Caco-2 (cell line): ENCODE measurements around the gene GAS2L1. TPM values are rescaled to one million over a fixed set of nuclear protein-coding genes. Genes with fewer than 3 reads are reported as not detected.

Experiments
- BruUV-seq: library from RNA; stranded (reverse); fragments of 400-500 nt; replicated peaks from 2 replicates; lab custom pipeline; 2021; lab: Mats Ljungman, UMichigan
- CTCF ChIA-PET: fragments of 300-600 bp; sonication (Branson Sonifier 250); formaldehyde crosslinking; loops from one replicate; lab custom pipeline; 2022; ENCODE audit warnings: antibody characterized with exemption; lab: Charles Lee
- POLR2A ChIA-PET: fragments of 300-600 bp; sonication (Branson Sonifier 250); formaldehyde crosslinking; loops from one replicate; lab custom pipeline; 2022; ENCODE audit warnings: antibody characterized with exemption; lab: Charles Lee
- DNase-seq, 2 experiments: peaks; one replicate each; pipeline versions ENCODE4 v3.0.0 to v3.0.0-alpha.2; 2020 to 2022
- H3K27me3 ChIP-seq: replicated peaks from 2 replicates; pipeline ENCODE4 v1.6.0; 2011; ENCODE audit warnings: low read length; ENCODE audit not compliant: control insufficient read depth, insufficient read depth
- H3K36me3 ChIP-seq: 2 replicates; pipeline ENCODE4 v1.5.1; 2011; ENCODE audit warnings: low read length; ENCODE audit not compliant: control insufficient read depth, insufficient read depth
- H3K4me1 ChIP-seq: fragments of 250-450 bp; sonication (Bioruptor Pico); 2 replicates; pipeline ENCODE4 v1.5.1; 2020; ENCODE audit warnings: mild to moderate bottlenecking
- H3K4me3 ChIP-seq: 2 replicates; pipeline ENCODE4 v1.5.1; 2011; ENCODE audit warnings: low read depth, mild to moderate bottlenecking, control low read depth, low read length
- H3K9me3 ChIP-seq: fragments of 250-450 bp; sonication (Bioruptor Pico); 2 replicates; pipeline ENCODE4 v1.5.1; 2020; ENCODE audit warnings: mild to moderate bottlenecking, moderate library complexity
- H3K27ac Mint-ChIP-seq: one replicate; pipeline ENCODE4 v1.8.0; 2022; ENCODE audit warnings: mixed read lengths; ENCODE audit not compliant: unreplicated experiment
- H3K27me3 Mint-ChIP-seq: one replicate; pipeline ENCODE4 v1.8.0; 2022; ENCODE audit warnings: mixed read lengths; ENCODE audit not compliant: insufficient read depth, unreplicated experiment
- H3K36me3 Mint-ChIP-seq: one replicate; pipeline ENCODE4 v1.8.0; 2022; ENCODE audit warnings: mild to moderate bottlenecking, mixed read lengths; ENCODE audit not compliant: insufficient read depth, unreplicated experiment
- H3K4me1 Mint-ChIP-seq: one replicate; pipeline ENCODE4 v1.8.0; 2022; ENCODE audit warnings: low read depth, mixed read lengths; ENCODE audit not compliant: unreplicated experiment
- H3K4me3 Mint-ChIP-seq: one replicate; pipeline ENCODE4 v1.8.0; 2022; ENCODE audit warnings: mild to moderate bottlenecking, moderate library complexity, mixed read lengths; ENCODE audit not compliant: unreplicated experiment
- H3K9me3 Mint-ChIP-seq: one replicate; pipeline ENCODE4 v1.8.0; 2022; ENCODE audit warnings: mixed read lengths; ENCODE audit not compliant: unreplicated experiment
- intact Hi-C: fragments of 100-400 bp; cut with micrococcal nuclease; formaldehyde crosslinking; loops from one replicate; pipeline ENCODE4 v1.10.0; 2022; ENCODE audit not compliant: unreplicated experiment
- total RNA-seq: library from RNA; stranded (reverse); gene quantifications from 2 replicates; pipeline ENCODE4 v1.2.3, GENCODE V29; 2022
- TF ChIP-seq, protein P1 (sequence below), 2 experiments: fragments of 200-600 bp in 1 of 2; IDR thresholded peaks; 1 replicate in 1 of 2; 2 replicates in 1 of 2; pipeline versions ENCODE4 v1.5.1 to v1.8.0; 2011 to 2022; ENCODE audit warnings: antibody characterized with exemption in 1 of 2, control low read depth in 1 of 2, inconsistent platforms in 1 of 2, low read depth in 1 of 2, low read length in 1 of 2, mild to moderate bottlenecking in 1 of 2, moderate library complexity in 1 of 2; ENCODE audit not compliant: insufficient read depth in 1 of 2, severe bottlenecking in 1 of 2, unreplicated experiment in 1 of 2

The GAS2L1 gene
- total RNA-seq, 1 experiment from 2014 or later = 20.4 TPM

DNA sequence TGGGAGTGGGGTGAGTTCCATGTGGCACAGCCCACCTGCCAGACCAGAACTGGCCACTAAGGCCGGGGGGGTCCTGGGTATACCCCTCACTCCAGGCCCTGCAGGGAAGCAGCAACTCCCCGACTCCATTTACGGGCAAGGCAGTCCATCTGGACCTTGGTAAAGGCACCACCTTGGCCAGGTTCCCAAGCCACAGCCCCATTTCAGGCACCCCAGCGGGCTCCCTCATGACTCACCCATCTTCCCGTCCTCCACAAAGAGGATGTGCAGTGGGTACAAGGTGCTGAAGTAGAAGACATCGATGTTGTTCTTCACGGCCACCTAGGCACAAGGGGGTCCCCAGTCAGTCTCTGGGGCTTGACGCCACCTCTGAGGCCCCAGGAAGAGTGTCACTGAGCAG is 24.8 kb downstream of the GAS2L1 start:
- H3K27me3 Mint-ChIP-seq = no peaks in the 10 kb centered on the region
- H3K9me3 Mint-ChIP-seq = no peaks in the 10 kb centered on the region
- H3K4me1 Mint-ChIP-seq = no peaks in the 10 kb centered on the region
- DNase-seq = no peak
- Histone ChIP-seq H3K4me3 (no peak overlapping the region), H3K9me3 (no peaks in the 10 kb centered on the region), H3K4me1 (no peaks in the 10 kb centered on the region), H3K36me3 (peaks cover 1% of the 10 kb centered on the region), H3K27me3 (no peaks in the 10 kb centered on the region)
- ChIA-PET POLR2A (no interaction called here), CTCF (no interaction called here)
- H3K4me3 Mint-ChIP-seq = no peak overlapping the region
- no peak overlapping the region for H3K27ac Mint-ChIP-seq
- intact Hi-C loops = no loop called here
- peaks cover 14% of the 10 kb centered on the region for H3K36me3 Mint-ChIP-seq
- TF ChIP-seq, protein P1, sequence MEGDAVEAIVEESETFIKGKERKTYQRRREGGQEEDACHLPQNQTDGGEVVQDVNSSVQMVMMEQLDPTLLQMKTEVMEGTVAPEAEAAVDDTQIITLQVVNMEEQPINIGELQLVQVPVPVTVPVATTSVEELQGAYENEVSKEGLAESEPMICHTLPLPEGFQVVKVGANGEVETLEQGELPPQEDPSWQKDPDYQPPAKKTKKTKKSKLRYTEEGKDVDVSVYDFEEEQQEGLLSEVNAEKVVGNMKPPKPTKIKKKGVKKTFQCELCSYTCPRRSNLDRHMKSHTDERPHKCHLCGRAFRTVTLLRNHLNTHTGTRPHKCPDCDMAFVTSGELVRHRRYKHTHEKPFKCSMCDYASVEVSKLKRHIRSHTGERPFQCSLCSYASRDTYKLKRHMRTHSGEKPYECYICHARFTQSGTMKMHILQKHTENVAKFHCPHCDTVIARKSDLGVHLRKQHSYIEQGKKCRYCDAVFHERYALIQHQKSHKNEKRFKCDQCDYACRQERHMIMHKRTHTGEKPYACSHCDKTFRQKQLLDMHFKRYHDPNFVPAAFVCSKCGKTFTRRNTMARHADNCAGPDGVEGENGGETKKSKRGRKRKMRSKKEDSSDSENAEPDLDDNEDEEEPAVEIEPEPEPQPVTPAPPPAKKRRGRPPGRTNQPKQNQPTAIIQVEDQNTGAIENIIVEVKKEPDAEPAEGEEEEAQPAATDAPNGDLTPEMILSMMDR (IDR thresholded peaks at IDR 0.05; ENCODE audit: insufficient read depth in 1 of 2, low read depth in 1 of 2, low read length in 1 of 2, severe bottlenecking in 1 of 2, unreplicated experiment in 1 of 2) = no peak
- BruUV-seq = no TSS peak

DNA sequence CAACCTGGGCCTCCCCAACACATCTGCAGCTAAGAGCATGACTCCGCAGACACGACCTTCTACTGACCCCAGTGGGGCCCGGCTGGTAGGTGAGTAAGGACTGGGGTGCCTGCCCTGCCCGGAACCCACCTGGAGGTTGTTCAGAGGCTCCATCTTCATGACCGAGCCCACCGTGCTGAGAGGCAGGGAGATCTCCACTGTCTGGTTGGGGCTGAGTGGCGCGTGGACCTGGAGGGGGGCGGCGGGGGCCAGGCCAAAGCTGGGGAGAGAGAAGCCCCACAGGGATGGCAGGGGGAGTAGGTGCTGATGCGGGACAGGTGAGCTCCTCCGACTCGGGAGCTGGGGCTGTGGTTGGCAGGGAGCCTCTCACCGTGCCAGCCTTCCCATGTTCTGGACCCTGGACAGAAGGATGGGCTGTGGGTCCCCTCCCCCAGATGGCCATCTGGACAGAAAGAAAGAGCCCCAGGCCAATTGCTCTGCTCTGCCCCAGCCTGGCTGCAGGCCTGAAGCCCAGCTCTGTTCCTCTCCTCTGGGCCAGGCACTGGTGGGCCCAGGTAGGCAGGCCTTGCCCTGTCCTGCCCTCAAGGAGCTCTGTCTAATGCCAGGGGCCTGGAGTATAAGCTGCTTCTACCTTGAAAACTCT is 25.3 kb downstream of the GAS2L1 start:
- H3K27me3 Mint-ChIP-seq = no peaks in the 10 kb centered on the region
- ChIA-PET POLR2A (no interaction called here), CTCF (no interaction called here)
- H3K4me1 Mint-ChIP-seq = no peaks in the 10 kb centered on the region
- H3K9me3 Mint-ChIP-seq = no peaks in the 10 kb centered on the region
- H3K27ac Mint-ChIP-seq = no peak overlapping the region
- H3K36me3 Mint-ChIP-seq = peaks cover 14% of the 10 kb centered on the region
- H3K27me3 ChIP-seq = no peaks in the 10 kb centered on the region
- peaks cover 1% of the 10 kb centered on the region for H3K36me3 ChIP-seq
- DNase-seq = no peak
- H3K4me3 ChIP-seq = no peak overlapping the region
- no TSS peak for BruUV-seq
- intact Hi-C loops = no loop called here
- H3K4me1 ChIP-seq = no peaks in the 10 kb centered on the region
- TF ChIP-seq, protein P1 (IDR thresholded peaks at IDR 0.05; ENCODE audit: insufficient read depth in 1 of 2, low read depth in 1 of 2, low read length in 1 of 2, severe bottlenecking in 1 of 2, unreplicated experiment in 1 of 2) = no peak
- no peak overlapping the region for H3K4me3 Mint-ChIP-seq
- H3K9me3 ChIP-seq = no peaks in the 10 kb centered on the region

DNA sequence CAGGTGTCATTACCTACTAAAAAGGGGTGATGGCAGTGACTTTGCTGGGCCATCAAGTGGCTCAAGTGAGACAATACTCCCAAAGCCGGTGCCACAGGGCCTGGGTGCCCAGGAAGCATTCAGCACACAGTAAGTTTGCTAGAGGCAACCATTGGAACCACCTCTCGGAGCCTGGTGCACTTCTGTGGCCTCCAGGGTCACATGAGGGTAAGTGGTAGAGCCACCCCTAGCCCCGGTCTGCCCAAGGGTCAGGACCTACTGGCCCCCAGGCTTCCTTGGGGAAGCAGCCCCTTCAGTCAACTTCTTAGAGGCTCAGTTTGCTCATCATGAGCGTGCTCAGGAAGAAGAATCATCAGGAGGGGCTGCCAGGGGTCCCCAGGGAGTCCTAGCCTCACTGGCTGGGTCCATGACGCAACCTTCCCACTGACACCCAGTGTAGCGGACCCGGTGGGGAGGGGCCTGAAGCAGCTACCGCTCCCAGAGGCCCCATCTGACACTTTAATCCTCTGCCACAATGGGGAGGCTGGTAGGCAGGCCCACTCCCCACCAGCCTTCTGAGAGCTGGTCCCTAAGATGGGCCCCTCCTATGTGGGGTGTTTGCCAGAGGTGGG is 26.5 kb downstream of the GAS2L1 start:
- TF ChIP-seq, protein P1 (IDR thresholded peaks at IDR 0.05; ENCODE audit: insufficient read depth in 1 of 2, low read depth in 1 of 2, low read length in 1 of 2, severe bottlenecking in 1 of 2, unreplicated experiment in 1 of 2) = no peak
- H3K27me3 ChIP-seq = no peaks in the 10 kb centered on the region
- H3K4me3 ChIP-seq = no peak overlapping the region
- no peaks in the 10 kb centered on the region for H3K9me3 ChIP-seq
- intact Hi-C loops = no loop called here
- no TSS peak for BruUV-seq
- POLR2A ChIA-PET = no interaction called here
- CTCF ChIA-PET = no interaction called here
- H3K4me1 ChIP-seq = no peaks in the 10 kb centered on the region
- H3K27ac Mint-ChIP-seq = no peak overlapping the region
- H3K4me3 Mint-ChIP-seq = no peak overlapping the region
- peaks cover 23% of the 10 kb centered on the region for H3K36me3 Mint-ChIP-seq
- H3K4me1 Mint-ChIP-seq = no peaks in the 10 kb centered on the region
- no peaks in the 10 kb centered on the region for H3K9me3 Mint-ChIP-seq
- DNase-seq = no peak
- peaks cover 1% of the 10 kb centered on the region for H3K36me3 ChIP-seq
- no peaks in the 10 kb centered on the region for H3K27me3 Mint-ChIP-seq
